Testis (tissue), 3 donors: ENCODE measurements around the gene ZNF488. TPM values are rescaled to one million over a fixed set of nuclear protein-coding genes. Genes with fewer than 3 reads are reported as not detected.

Experiments
- DNase-seq: peaks from one replicate; pipeline ENCODE4 v3.0.0-alpha.2; 2019
- H3K27ac ChIP-seq, 2 donors: fragments of 200-600 bp; sonication (generic); one replicate each; pipeline ENCODE4 v1.5.1; 2019
- H3K27me3 ChIP-seq: fragments of 200-600 bp; sonication (generic); one replicate; pipeline ENCODE4 v1.5.1; 2019
- H3K36me3 ChIP-seq: fragments of 200-600 bp; sonication (generic); one replicate; pipeline ENCODE4 v1.5.1; 2017; ENCODE audit warnings: low read depth; ENCODE audit errors: missing control alignments
- H3K4me1 ChIP-seq: fragments of 200-600 bp; sonication (generic); one replicate; pipeline ENCODE4 v1.5.1; 2019
- H3K4me3 ChIP-seq, 2 donors: fragments of 200-600 bp; sonication (generic); one replicate each; pipeline ENCODE4 v1.5.1; 2017 to 2019
- H3K9me3 ChIP-seq: fragments of 200-600 bp; sonication (generic); one replicate; pipeline ENCODE4 v1.5.1; 2017
- POLR2A ChIP-seq: fragments of 450-650 bp; IDR thresholded peaks from one replicate; pipeline ENCODE4 v1.6.1; 2017; ENCODE audit warnings: antibody characterized with exemption, mild to moderate bottlenecking, moderate library complexity
- WGBS, 2 donors: methylation state at CpG; one replicate each; pipeline ENCODE4 v1.1.5; 2018; 5-methylcytosine and 5-hydroxymethylcytosine counted together
- intact Hi-C: fragments of 100-400 bp; cut with DNase I; formaldehyde crosslinking; loops from one replicate; pipeline ENCODE4 v1.15.1; 2023; ENCODE audit warnings: low total_unique reads
- polyA plus RNA-seq: library from polyadenylated mRNA; stranded (reverse); fragments of 350-450 nt; fragmentation: Illumina TruSeq; extraction: RNeasy Lipid Tissue Mini Kit (QIAGEN cat#74804); gene quantifications from one replicate; pipeline ENCODE4 v1.2.3, GENCODE V29; 2014; ENCODE audit warnings: low read depth, low replicate concordance; ENCODE audit not compliant: insufficient read depth
- total RNA-seq, 2 donors: library from RNA; depleted of rRNA; stranded (reverse); fragments of >200 nt; gene quantifications; one replicate each; pipeline ENCODE4 v1.2.3, GENCODE V29; 2016
- TF ChIP-seq, protein P1 (sequence below), 3 experiments: fragments of 450-650 bp in 2 of 3; fragments of 200-600 bp in 1 of 3; sonication (generic) in 1 of 3; IDR thresholded peaks; one replicate each; pipeline ENCODE4 v1.5.1; 2016 to 2019; ENCODE audit warnings: antibody characterized with exemption in 3 of 3, mild to moderate bottlenecking in 2 of 3, moderate library complexity in 1 of 3

The ZNF488 gene
- total and polyA plus RNA-seq, 3 donors from 2014 or later = 2.0 to 3.2 (median 2.7) TPM

GRCh38 chr10:47330366-47330765 lies 53.7 kb downstream of the ZNF488 start:
- TF ChIP-seq POLR2A = no peak
- TF ChIP-seq, protein P1, sequence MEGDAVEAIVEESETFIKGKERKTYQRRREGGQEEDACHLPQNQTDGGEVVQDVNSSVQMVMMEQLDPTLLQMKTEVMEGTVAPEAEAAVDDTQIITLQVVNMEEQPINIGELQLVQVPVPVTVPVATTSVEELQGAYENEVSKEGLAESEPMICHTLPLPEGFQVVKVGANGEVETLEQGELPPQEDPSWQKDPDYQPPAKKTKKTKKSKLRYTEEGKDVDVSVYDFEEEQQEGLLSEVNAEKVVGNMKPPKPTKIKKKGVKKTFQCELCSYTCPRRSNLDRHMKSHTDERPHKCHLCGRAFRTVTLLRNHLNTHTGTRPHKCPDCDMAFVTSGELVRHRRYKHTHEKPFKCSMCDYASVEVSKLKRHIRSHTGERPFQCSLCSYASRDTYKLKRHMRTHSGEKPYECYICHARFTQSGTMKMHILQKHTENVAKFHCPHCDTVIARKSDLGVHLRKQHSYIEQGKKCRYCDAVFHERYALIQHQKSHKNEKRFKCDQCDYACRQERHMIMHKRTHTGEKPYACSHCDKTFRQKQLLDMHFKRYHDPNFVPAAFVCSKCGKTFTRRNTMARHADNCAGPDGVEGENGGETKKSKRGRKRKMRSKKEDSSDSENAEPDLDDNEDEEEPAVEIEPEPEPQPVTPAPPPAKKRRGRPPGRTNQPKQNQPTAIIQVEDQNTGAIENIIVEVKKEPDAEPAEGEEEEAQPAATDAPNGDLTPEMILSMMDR (IDR thresholded peaks at IDR 0.05) = no peak
- Histone ChIP-seq H3K4me3 (no peak overlapping the region), H3K9me3 (no peaks in the 10 kb centered on the region), H3K36me3 (no peaks in the 10 kb centered on the region), H3K27me3 (no peaks in the 10 kb centered on the region), H3K4me1 (no peaks in the 10 kb centered on the region), H3K27ac (no peak overlapping the region)
- intact Hi-C loops = no loop called here
- 84% methylated on average over 3 of the region's 3 CpGs; no CpG with 5 or more reads in 1 of the 2 donors for WGBS, 2 donors
- no peak for DNase-seq

DNA sequence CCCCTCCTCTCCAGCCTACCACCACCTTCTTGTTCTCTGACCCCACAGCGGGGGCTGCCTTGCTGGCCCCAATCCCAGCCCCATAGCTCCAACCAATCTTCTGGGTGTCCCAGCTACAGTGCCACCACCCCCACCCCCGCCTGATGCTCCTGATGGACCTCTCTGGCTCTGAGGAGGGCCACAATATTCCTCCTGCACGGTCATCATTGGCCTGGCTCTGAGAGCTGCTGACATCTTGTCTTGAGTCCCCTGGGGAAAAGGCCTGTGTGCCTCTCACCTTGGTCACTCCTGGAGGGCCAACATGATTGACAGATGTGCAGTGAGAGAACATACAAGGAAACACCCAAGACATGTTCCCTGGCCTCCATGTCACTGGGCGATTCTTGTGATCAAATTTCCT lies 54.2 kb downstream of the ZNF488 start:
- Histone ChIP-seq H3K9me3 (no peaks in the 10 kb centered on the region), H3K27ac (no peak overlapping the region), H3K27me3 (no peaks in the 10 kb centered on the region), H3K4me3 (no peak overlapping the region), H3K4me1 (no peaks in the 10 kb centered on the region), H3K36me3 (no peaks in the 10 kb centered on the region)
- no peak for DNase-seq
- intact Hi-C loops = no loop called here
- 91% methylated on average over 4 of the region's 4 CpGs for WGBS, 2 donors
- TF ChIP-seq, protein P1 (IDR thresholded peaks at IDR 0.05) = no peak
- TF ChIP-seq POLR2A = no peak

DNA sequence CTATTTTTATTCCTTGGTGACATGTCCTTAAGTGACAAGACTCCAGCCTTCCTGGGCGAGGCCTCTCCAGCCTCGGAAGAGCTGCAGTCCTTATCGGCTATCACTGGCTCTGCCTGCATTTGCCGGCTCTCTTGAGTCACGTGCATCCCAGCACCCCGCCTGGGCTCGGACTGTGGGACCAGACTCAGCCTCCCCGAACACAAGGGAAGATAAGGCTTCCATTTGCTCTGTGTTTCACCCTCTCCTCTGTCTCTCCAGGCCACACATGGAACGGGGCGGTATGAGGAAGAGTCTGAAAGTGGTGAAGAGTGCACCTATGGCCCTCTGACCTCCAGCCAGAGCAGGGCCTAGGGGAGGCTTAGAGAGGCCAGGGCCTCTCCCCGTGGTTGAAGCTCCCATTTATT lies 57.2 kb downstream of the ZNF488 start:
- Histone ChIP-seq H3K36me3 (no peaks in the 10 kb centered on the region), H3K9me3 (no peaks in the 10 kb centered on the region), H3K27ac (no peak overlapping the region), H3K4me3 (no peak overlapping the region), H3K27me3 (no peaks in the 10 kb centered on the region), H3K4me1 (no peaks in the 10 kb centered on the region)
- 87 to 89% methylated on average over 11 of the region's 11 CpGs for WGBS, 2 donors
- no peak for TF ChIP-seq POLR2A
- TF ChIP-seq, protein P1 (IDR thresholded peaks at IDR 0.05) = no peak
- intact Hi-C loops = no loop called here
- no peak for DNase-seq

GRCh38 chr10:47326306-47326926 lies 57.7 kb downstream of the ZNF488 start:
- H3K4me3 ChIP-seq = no peak overlapping the region
- no peaks in the 10 kb centered on the region for H3K27me3 ChIP-seq
- no peaks in the 10 kb centered on the region for H3K4me1 ChIP-seq
- 71 to 82% methylated on average over 4 to 5 of the region's 5 CpGs for WGBS, 2 donors
- TF ChIP-seq, protein P1 (IDR thresholded peaks at IDR 0.05) = no peak
- TF ChIP-seq POLR2A = no peak
- no peak overlapping the region for H3K27ac ChIP-seq
- H3K36me3 ChIP-seq = no peaks in the 10 kb centered on the region
- no peaks in the 10 kb centered on the region for H3K9me3 ChIP-seq
- intact Hi-C loops = no loop called here
- no peak for DNase-seq
